HG03558 (cell line): ENCODE measurements around the gene AFG1L.
"Not testable (repeated sequence)": the region's sequence is repeated elsewhere in the genome, so short reads cannot be mapped to it uniquely, and the experiment has no call there.

Source experiments
- ATAC-seq: cut with Tn5 transposase; IDR thresholded peaks from one replicate; pipeline ENCODE4 v1.9.1; 2021; ENCODE audit warnings: moderate number of reproducible peaks; ENCODE audit not compliant: unreplicated experiment; ENCODE audit errors: extremely low read depth

Gene AFG1L

DNA sequence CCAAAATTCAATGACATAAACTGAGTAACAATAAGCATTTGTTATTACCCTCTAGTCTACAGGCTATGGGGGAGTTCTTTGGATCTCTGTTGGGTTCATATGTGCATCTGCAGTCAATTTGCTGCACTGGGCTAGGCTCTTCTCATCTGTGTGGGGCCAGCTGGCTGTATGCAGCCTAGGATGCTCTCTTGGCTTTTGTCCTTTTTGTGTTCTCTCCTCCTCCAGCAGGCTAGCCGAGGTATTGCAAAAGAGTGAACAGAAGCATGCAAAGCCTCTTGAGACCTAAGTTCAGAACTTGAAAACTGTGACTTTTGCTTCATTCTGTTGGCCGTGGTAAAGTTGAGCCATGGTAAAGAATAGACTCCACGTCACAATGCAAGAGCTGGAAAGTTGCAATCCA lies 203.0 kb downstream of the AFG1L start:
- no peak for ATAC-seq

DNA sequence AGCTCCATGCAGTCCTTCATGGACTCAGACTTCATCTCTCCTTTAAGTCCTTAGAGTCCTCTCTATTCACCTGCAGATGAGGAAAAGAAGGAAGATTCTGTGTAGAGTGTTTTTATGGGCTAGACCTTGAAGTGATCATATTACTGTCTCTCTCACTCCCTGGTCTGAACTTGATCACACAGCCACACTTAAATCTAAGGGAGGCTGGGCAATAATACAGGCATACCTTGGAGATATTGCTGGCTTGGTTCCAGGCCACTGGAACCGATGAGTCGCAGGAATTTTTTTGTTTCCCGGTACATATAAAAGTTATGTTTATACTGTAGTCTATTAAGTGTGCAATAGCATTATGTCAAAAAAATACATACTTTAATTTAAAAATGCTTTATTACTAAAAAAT lies 206.7 kb downstream of the AFG1L start:
- no peak for ATAC-seq

DNA sequence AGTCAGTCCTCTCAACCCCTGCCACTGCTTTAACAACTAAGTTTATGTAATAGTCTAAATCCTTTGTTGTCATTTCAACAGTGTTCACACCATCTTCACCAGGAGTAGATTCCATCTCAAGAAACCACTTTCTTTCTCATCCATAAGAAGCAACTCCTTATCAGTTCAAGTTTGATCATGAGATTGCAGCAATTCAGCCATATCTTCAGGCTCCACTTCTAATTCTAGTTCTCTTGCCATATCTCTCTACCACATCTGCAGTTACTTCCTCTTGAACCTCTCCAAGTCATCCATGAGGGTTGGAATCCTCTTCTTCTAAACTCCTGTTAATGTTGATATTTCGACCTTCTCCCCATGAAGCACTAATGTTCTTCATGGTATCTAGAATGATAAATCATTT lies 208.0 kb downstream of the AFG1L start:
- ATAC-seq: no peak

DNA sequence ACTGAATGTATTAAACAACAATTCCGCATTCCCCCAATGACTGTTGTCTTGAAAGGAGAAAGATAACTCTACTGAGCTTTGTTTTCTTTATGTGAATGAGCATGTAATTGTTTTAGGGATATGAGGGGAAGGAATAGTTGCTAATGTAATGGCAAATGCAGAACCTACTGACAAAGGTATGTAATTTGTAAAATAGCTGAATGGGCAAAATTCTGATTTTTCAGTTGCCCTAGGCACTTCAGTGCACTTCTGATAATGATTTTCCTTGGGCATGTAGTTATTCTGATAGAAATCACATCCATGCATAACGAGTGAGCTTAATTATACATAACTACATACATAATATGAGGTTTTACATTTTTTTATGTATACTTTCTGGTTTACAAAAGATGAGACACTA lies 212.5 kb downstream of the AFG1L start:
- ATAC-seq: no peak

DNA sequence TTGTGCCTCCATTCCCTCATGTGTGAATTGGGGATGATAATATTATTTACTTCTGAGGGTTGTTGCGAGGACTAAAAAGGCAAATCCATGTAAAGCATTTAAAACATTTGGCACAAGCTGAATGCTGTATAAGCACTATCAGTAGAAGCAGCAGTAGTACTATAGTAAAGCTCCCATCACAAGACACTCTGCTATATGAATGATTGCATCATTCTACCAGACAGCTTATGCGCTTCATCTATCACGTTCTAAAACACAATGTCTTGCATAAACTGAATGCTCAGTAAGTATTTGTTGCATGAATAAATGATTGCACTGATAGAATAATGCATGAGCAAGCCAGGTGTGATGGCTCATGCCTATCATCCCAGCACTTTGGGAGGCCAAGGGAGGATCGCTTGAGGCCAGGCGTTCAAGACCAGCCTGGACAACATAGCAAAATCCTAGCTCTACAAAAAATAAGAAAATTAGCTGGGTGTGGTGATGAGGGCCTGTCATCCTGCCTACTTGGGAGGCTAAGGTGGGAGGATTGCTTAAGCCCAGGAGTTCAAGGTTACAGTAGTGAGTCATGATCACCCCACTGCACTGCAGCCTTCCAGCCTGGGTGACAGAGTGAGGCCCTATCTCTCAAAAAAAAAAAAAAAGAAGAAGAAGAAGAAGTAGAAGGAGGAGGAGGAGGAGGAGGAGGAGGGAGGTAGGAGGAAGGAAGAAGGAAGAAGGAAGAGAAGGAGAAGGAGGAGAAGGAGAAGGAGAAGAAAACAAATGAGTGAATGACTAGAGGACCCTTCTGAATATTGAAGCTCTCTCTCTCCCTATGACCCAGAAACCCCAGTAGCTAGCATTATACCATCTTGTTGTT lies 215.8 kb downstream of the AFG1L start:
- no peak for ATAC-seq

DNA sequence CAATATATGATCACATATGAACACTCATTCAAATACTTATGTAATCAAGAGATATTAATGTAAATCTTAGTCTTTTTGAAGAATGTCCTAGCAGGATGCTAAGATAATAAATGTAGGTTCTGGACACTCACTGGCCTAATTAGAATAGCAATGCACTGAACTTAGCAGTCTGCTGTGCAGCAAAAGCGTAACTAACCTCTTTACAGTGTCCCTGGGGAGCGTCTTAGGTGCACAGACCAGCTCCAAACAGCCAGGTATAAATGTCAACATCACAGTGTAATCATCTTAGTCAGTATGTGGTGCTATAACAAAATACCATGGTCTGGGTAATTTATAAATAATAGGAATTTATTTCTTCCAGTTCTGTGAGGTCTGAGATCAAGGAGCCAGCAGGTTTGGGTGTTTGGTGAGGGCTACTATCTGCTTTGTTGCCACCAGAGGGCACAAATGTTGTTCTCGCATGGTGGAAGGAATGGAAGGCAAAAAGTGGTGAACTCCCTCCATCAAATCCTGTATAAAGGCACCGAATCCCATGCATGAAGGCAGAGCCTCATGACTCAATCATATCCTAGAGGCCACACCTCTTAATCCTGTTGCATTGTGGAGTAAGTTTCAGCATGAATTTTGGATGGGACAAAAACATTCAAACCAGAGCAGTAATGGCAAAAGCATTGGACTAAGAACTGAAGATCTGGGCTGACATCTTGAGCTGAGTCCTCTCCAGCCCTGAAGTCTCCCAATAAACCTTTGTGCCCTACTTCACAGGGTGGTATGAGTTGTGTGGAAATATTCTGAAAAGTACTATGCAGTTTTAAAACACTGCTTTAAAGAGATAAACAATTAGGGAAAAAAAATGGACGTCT lies 224.1 kb downstream of the AFG1L start:
- ATAC-seq: no peak

DNA sequence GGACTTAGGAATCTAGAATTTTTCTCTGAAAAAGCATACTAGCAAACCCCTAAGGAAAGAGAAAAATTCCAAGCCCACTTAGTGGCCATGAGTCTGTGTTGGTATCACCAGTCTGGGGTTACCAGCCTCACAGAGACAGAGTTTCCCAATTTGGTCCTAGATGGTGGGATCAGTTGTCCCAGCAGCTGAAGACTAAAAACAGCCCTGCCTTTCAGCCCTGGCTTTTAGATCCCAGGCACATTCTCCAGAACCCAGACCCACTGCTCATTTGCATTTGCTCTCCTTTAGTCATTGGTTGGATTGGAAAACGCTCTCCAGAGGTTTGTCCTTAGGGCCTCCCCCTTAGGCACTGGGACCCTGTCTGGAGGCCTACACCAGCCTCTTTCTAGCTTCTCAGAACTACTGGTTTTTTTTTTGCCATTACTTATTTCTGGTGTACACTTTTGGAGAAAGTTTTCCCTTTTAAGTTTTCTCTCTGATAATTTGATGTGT lies 226.8 kb downstream of the AFG1L start:
- no peak for ATAC-seq

DNA sequence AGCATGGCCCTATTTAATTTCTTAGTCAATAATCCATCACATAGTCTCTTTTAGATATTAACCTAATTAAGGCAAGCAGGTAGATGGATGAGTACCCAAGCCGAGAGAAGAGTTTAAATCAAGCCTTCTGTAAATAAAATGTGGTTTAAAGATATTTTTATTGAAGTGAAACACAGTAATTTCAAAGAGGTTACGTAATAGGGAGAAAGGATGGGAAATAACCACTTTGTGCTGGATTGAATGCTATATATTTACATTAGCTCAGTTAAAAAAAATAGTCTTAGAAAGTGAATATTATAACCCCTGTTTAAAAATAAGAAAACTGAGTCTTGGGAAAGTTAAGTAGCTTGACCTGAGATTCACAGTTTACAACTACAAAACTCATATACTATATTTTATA lies 228.8 kb downstream of the AFG1L start:
- no peak for ATAC-seq

DNA sequence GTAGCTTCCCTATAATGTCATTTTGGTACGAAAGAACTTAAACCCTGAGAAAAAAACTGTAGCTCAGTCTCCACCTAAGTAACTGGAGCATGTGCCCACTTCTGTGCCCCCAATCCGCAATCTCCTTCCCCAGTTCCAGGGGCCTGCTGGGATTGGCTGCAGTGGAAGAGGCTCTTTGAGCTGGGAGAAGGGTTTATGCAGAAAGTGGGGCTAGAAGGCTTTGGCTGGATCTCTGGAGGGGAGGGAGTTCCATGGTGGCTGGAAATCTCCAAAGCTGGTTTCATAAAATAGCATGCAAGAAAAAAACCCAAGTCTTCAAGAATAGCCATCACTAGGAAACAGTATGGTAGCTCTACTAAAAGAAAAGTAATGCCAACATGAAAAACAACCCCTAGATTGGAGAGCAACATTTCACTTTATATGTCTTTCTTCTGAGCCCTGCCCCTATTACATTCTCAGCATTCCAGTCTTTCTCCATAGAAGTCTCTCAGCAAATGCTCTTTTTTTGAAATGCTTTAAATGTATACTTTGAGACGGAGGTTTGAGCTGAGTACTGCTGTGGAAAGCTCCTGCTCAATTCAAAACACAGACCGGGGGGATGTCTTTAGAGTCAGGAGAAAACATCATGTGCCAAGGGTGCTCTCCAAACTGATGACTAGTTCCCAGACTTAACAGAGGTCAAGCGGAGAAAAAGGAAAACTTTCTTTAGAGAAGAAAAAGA lies 229.8 kb downstream of the AFG1L start:
- no peak for ATAC-seq

DNA sequence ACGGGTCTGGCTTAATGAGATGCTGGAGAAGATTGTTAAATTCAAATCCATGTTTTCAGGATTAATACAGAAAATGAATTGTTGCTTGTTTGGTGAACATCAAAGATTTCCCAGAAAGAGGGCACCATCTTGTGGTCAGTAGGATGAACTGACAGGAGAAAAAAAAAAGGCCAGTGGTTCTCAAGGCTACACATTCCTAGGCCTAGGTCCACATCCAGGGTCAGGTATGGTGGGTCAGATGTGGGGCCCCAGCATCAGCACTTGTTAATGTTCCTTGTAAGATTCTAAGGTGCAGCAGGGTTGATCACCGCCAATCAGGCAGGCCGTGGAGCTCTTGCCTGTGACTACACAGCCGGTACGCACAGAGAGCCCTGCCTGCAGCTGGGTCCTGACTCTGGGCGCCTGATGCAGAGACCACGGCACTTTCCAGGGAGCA lies 231.9 kb downstream of the AFG1L start:
- no peak for ATAC-seq

DNA sequence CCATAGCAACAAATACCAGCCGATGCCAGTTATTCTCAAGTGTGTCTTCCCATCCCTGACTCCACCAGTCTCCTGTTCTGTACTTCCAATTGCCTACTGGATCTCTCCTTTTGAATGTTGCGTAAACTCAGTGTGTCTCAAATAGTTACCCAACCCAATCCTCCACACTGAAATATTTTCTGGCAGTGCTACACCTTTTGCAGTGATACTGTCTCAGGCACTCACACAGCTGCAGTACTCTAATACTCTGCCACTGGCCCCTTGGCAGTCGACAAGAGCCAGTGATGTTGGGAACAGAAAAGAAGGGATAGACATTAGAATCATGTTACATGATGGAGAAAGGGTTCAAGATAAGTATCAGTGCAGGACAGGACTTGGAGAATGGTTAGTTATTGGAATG lies 234.0 kb downstream of the AFG1L start:
- no peak for ATAC-seq

DNA sequence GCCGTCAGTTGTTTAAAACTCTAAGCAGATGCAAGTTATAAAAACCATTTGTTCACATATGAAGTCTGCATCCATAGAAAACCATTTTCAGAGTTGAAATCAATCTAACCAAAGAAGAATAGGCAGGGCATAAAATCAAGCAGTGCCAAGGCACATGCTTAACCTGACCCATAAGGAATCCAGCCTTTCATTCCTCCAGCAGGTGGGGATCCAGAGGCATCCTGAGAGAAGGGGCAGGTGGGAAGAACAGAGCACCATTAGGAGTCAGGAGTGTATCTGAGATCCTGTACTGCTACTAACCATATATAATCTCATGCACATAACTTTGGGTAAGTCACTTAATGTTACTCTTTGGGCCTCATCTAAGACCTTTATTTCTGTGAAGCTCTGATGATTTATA lies 236.5 kb downstream of the AFG1L start:
- ATAC-seq: no peak

DNA sequence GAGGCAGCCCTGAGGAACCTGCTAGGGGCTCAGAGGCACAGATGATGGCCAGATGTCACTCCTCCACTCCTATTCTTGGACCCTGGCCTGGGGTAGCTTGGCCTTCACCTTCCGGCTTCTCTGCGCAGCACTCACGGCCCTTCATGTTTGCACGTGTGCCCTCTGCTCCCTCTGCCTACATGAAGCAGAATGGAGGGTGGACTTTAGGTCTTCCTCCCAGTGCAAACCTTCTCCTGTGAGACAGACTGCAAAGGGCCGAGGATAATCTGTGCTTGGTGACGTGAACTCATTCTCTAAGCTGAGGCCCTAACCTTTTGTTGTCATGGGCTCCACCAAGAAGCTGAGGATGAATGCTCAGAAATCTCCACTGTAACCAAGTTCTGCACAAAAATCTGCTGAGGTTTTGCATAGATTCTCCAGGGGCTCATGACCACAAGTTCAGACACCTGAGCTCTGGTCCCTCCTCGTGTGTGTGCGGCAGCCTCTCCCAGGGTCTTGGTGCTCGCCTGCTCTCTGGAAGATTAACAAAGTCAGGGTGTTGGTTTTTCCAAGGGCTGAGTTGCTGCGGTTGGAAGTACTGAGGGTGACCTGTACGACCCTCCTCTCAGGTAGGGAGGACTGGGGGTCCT lies 240.4 kb downstream of the AFG1L start:
- ATAC-seq: no peak

DNA sequence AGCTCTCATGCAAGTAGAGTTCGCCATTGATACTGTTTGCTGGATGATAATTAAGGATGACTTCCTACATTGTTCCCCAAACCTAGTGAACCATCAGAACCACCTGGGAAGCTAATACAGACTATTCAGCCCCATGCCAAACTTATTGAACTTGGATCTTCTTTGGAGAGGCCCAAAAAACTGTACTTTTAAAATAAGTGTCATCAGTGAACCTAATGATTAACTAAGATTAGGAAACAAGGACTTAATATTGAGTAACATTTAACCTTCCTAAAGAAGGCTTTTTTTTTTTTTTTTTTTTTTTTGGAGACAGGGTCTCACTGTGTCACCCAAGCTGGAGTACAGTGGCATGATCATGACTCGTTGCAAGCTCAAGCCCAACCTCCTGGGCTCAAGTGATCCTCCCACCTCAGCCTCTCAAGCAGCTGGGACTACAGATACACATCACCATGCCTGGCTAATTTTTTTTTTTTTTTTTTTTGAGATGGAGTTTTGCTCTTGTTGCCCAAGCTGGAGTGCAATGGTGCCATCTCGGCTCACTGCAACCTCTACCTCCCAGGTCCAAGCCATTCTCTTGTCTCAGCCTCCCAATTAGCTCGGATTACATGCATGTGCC lies 241.2 kb downstream of the AFG1L start:
- not testable (repeated sequence) for ATAC-seq

DNA sequence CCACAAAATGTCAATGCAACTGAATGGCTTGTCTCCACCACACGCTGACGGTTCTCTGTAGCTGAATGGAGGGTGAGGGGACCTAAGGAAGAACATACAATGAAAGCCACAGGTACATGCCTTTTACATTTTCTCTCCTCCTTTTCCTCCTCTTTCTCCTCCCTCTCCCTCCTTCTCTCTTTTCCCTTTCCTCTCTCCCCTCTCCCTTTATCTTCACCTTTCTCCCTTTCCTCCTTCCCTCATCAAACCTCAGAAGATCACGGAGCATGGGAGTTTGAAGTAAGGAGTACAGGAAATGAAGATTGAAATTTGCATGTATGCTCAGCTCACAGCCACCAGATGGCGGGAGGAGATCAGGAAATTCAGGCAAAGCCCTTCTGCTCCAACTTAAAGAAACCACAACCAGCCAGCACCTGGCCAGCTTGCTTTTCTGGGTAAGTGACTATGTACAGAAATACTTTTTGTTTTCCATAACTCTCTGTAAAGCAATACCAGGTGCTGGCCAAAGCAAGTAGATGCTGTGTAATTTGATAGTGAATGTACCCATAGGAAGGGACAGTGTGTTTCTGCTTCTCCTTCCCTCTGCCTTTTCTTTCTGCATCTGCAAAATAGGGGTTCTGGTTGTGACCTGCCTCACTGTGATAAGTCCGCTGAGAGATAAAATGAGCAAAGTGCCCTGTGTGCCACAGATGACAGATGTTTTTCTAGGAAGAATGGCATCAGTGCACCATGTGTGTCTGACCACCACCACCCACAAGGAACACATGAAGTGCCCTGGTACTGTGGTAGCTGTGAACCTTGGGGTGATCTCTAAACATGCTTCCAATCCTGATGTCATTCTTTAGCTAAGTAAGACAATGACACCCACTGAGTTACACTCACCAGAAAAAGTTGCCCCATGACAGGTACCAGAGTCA lies 247.2 kb downstream of the AFG1L start:
- ATAC-seq: no peak

DNA sequence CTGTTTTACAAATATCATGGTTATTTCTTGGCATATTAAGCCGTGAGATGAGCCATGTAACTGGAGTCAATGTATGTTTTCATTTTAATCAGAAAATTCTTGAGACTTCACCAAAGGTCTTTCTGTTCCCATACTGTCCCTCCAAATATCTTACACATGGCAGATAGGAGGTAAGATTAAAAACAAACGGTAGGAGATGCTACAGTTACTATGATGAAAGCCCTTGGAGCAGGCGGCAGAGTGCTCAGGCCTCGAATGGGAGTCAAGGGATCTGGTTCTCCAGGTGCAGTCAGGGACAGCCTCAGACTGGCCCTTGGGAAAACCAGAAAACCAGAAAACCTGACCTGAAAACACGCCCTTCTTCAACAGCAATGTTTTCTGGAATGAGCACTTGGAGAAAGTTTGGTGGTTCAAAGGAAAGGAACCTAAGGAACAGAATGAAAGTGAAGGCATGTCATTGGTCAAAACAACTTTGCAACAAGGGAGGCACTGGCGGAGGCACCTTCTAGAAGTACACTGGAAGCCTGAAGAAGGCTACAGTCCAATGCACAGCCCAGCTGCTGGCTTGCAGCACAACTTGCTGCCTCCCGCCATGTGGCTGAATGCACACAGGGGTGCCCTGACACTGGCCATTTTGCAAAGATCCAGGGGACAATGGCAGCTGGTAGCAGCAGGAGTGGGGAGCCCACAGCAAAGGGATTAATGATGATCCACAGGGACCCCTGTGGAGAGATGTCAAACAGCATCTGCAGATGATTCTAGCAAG lies 248.5 kb downstream of the AFG1L start:
- ATAC-seq: no peak

DNA sequence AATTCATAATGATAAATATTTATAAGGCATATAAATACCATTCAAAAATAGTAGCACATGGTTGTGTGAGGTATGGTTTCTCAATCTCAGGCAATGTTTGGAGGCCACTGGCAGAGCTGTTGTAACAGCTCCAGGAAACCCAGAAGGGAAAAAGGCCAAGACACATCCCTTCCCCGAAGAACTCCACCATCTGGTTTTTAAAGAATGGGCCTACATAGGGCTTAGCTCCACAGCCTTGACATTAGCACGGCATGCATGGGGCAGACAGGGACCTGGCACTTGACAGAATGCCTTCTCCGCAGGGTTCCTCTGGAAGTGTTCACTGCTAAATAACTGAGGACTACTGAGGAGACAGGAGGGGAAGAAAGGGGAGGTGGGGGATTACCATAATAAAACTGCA lies 249.8 kb downstream of the AFG1L start:
- no peak for ATAC-seq
